Transverse colon (tissue), 3 donors: ENCODE results near the gene MYO1B.

Experiments
- POLR2A ChIP-seq: fragments of 450-650 bp; IDR thresholded peaks from one replicate; pipeline ENCODE4 v1.6.1; 2016; ENCODE audit warnings: antibody characterized with exemption, mild to moderate bottlenecking, moderate library complexity
- TF ChIP-seq, protein P1 (sequence below), 5 experiments: fragments of 200-600 bp in 3 of 5; fragments of 450-650 bp in 2 of 5; sonication (generic) in 3 of 5; IDR thresholded peaks; 1 replicate in 2 of 5; 2 replicates in 3 of 5; pipeline ENCODE4 v1.5.1; 2016 to 2017; ENCODE audit warnings: antibody characterized with exemption in 5 of 5, inconsistent platforms in 3 of 5, mild to moderate bottlenecking in 2 of 5, moderate library complexity in 1 of 5

DNA sequence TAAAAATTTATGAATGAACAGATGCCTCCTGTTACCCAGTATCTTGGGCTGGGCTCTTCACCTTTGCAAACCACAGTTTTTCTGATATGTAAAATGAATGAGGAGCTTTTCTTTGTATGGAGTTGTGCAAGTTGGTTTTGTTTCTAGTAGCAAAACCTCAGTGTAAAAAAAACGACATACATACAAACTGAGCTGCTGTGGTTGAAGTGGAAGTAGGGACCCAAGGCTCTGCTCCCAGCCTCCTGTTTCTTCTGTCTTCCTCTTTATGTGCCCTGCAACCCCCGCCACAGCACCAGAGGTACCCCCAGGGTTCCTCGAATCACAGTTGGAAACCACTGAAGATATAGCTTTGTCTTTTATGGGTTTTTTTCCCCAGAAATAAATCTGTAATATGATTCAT, 118.1 kb downstream of the MYO1B start:
- no peak for TF ChIP-seq POLR2A
- TF ChIP-seq, protein P1, sequence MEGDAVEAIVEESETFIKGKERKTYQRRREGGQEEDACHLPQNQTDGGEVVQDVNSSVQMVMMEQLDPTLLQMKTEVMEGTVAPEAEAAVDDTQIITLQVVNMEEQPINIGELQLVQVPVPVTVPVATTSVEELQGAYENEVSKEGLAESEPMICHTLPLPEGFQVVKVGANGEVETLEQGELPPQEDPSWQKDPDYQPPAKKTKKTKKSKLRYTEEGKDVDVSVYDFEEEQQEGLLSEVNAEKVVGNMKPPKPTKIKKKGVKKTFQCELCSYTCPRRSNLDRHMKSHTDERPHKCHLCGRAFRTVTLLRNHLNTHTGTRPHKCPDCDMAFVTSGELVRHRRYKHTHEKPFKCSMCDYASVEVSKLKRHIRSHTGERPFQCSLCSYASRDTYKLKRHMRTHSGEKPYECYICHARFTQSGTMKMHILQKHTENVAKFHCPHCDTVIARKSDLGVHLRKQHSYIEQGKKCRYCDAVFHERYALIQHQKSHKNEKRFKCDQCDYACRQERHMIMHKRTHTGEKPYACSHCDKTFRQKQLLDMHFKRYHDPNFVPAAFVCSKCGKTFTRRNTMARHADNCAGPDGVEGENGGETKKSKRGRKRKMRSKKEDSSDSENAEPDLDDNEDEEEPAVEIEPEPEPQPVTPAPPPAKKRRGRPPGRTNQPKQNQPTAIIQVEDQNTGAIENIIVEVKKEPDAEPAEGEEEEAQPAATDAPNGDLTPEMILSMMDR (IDR thresholded peaks at IDR 0.05), result no peak
